Right cardiac atrium (tissue), 5 donors: ENCODE results near the gene B4GALNT4. TPM values are rescaled to one million over a fixed set of nuclear protein-coding genes. Genes with fewer than 3 reads are reported as not detected.
"Not testable (repeated sequence)": the region's sequence is repeated elsewhere in the genome, so short reads cannot be mapped to it uniquely, and the experiment has no call there.

Experiments used
- ATAC-seq, 2 donors: fragments of 200-7000 bp; cut with Tn5 transposase; one replicate each; pipeline versions ENCODE4 v1.8.0 to v1.9.1; 2020; ENCODE audit warnings: moderate library complexity in 2 of 2, mild to moderate bottlenecking in 1 of 2
- DNase-seq, 3 donors: peaks; one replicate each; pipeline ENCODE4 v3.0.0-alpha.2; 2020
- H3K27ac ChIP-seq: one replicate; pipeline ENCODE4 v1.5.1; 2013; ENCODE audit warnings: mild to moderate bottlenecking, low read length, control low read depth, moderate library complexity
- H3K27me3 ChIP-seq: one replicate; pipeline ENCODE4 v1.6.1; 2013; ENCODE audit not compliant: control insufficient read depth, insufficient read depth
- H3K4me1 ChIP-seq: one replicate; pipeline ENCODE4 v1.6.1; 2013; ENCODE audit warnings: low read length; ENCODE audit not compliant: control insufficient read depth, insufficient read depth
- H3K4me3 ChIP-seq: one replicate; pipeline ENCODE4 v1.5.1; 2013; ENCODE audit warnings: low read length, control low read depth
- H3K9me3 ChIP-seq: one replicate; pipeline ENCODE4 v1.6.1; 2013; ENCODE audit warnings: low read length; ENCODE audit not compliant: control insufficient read depth
- WGBS: extraction: QIAGEN DNeasy Blood & Tissue Kit; methylation state at CpG from one replicate; pipeline ENCODE4 v1.1.7; 2013; 5-methylcytosine and 5-hydroxymethylcytosine counted together
- intact Hi-C, 4 donors: fragments of 100-400 bp; cut with DNase I; formaldehyde crosslinking; loops; one replicate each; pipeline versions ENCODE4 v1.11.0 to v1.14.0; 2022 to 2023
- polyA plus RNA-seq: library from polyadenylated mRNA; stranded (reverse); fragments of 200-250 nt; gene quantifications from one replicate; pipeline ENCODE4 v1.2.3, GENCODE V29; 2013
- total RNA-seq, 4 donors: library from RNA; stranded (reverse); fragmentation: NEBNext Ultra II Directional; extraction: Animal tissue kit (Norgen Biotek cat#: 25700); gene quantifications; one replicate each; pipeline ENCODE4 v1.2.1, GENCODE V29; 2021
- donor health status: healthy with polysubstance abuse.
- donor health status: DM: no; HTN: yes; CAD: no.
- donor health status: DM: no; HTN: no; CAD: no.
- donor health status: DM: no; HTN: yes; CAD: no; lungs with severe emphysema.
- donor health status: DM: yes; HTN: yes; CAD: no.

The B4GALNT4 gene
- total and polyA plus RNA-seq, 5 donors: 1.0 to 2.5 (median 1.4) TPM

- Histone ChIP-seq H3K9me3 (no peaks in the 10 kb centered on the region), H3K27me3 (no peaks in the 10 kb centered on the region), H3K4me1 (peaks cover 2% of the 10 kb centered on the region), H3K4me3 (no peak overlapping the region), H3K27ac (peak overlapping the region; percentile 46)
- 84% methylated on average over 4 of the region's 4 CpGs for WGBS
- no peak for ATAC-seq
- intact Hi-C loops: no loop called here
- DNase-seq: peak in 2 of 3 donors; percentile 11 to 17
Measured at GRCh38 chr11:336659-337198, 32.6 kb upstream of the B4GALNT4 start.

- DNase-seq (peak in 2 of 3 donors; percentile 10 to 14), ATAC-seq (no peak)
- Histone ChIP-seq H3K4me1 (peaks cover 2% of the 10 kb centered on the region), H3K9me3 (no peaks in the 10 kb centered on the region), H3K27me3 (no peaks in the 10 kb centered on the region), H3K27ac (no peak overlapping the region), H3K4me3 (no peak overlapping the region)
- WGBS: 94% methylated on average over 6 of the region's 6 CpGs
- intact Hi-C loops: no loop called here
Measured at GRCh38 chr11:337711-338110, 31.6 kb upstream of the B4GALNT4 start.

- Histone ChIP-seq H3K4me3 (no peak overlapping the region), H3K9me3 (no peaks in the 10 kb centered on the region), H3K4me1 (peaks cover 2% of the 10 kb centered on the region), H3K27ac (no peak overlapping the region), H3K27me3 (no peaks in the 10 kb centered on the region)
- no peak for ATAC-seq
- no peak for DNase-seq
- WGBS: 97% methylated on average over 2 of the region's 2 CpGs
- intact Hi-C loops: no loop called here
Measured at GRCh38 chr11:339963-340362, 29.3 kb upstream of the B4GALNT4 start.

- Histone ChIP-seq H3K9me3 (no peaks in the 10 kb centered on the region), H3K4me3 (no peak overlapping the region), H3K4me1 (peaks cover 2% of the 10 kb centered on the region), H3K27ac (no peak overlapping the region), H3K27me3 (no peaks in the 10 kb centered on the region)
- DNase-seq: peak in 1 of 3 donors; percentile 4
- intact Hi-C loops: no loop called here
- no peak for ATAC-seq
- WGBS: 60% methylated on average over 5 of the region's 5 CpGs
Measured at GRCh38 chr11:340539-341512, 28.5 kb upstream of the B4GALNT4 start.

- intact Hi-C loops: no loop called here
- Histone ChIP-seq H3K27ac (peak overlapping the region; percentile 75), H3K4me1 (no peaks in the 10 kb centered on the region), H3K27me3 (no peaks in the 10 kb centered on the region), H3K9me3 (no peaks in the 10 kb centered on the region), H3K4me3 (no peak overlapping the region)
- WGBS: 63% methylated on average over 3 of the region's 3 CpGs
- DNase-seq: no peak
- peak in 1 of 2 donors; percentile 69 for ATAC-seq
Measured at GRCh38 chr11:342328-342727, 27.0 kb upstream of the B4GALNT4 start.

- Histone ChIP-seq H3K9me3 (no peaks in the 10 kb centered on the region), H3K4me3 (no peak overlapping the region), H3K27ac (no peak overlapping the region), H3K27me3 (no peaks in the 10 kb centered on the region), H3K4me1 (no peaks in the 10 kb centered on the region)
- intact Hi-C loops: no loop called here
- 89% methylated on average over 11 of the region's 11 CpGs for WGBS
- no peak for ATAC-seq
- DNase-seq: no peak
Measured at GRCh38 chr11:344836-345578, 24.3 kb upstream of the B4GALNT4 start.

- H3K27ac ChIP-seq: no peak overlapping the region
- H3K4me1 ChIP-seq: no peaks in the 10 kb centered on the region
- 83% methylated on average over 3 of the region's 3 CpGs for WGBS
- H3K4me3 ChIP-seq: no peak overlapping the region
- ATAC-seq (no peak), DNase-seq (peak in 1 of 3 donors; percentile 16)
- no peaks in the 10 kb centered on the region for H3K27me3 ChIP-seq
- intact Hi-C loops: no loop called here
- H3K9me3 ChIP-seq: no peaks in the 10 kb centered on the region
Measured at GRCh38 chr11:346529-346928, 22.8 kb upstream of the B4GALNT4 start.

- ATAC-seq, H3K27ac ChIP-seq, H3K9me3 ChIP-seq, intact Hi-C loops, H3K4me1 ChIP-seq, H3K4me3 ChIP-seq, H3K27me3 ChIP-seq: not testable (repeated sequence)
- DNase-seq: peak in 1 of 3 donors; percentile 11
- 89% methylated on average over 8 of the region's 8 CpGs for WGBS
Measured at GRCh38 chr11:349270-349954, 19.9 kb upstream of the B4GALNT4 start.

GRCh38 chr11:350033-350722 lies 19.1 kb upstream of the B4GALNT4 start:
- H3K27ac ChIP-seq, H3K9me3 ChIP-seq, H3K27me3 ChIP-seq, H3K4me1 ChIP-seq, ATAC-seq, H3K4me3 ChIP-seq: not testable (repeated sequence)
- intact Hi-C loops: loop anchor here in 1 of 4 donors (10.0 kb wide), 1 partner anchor 45 kb away; the partner anchor contains the start of gene IFITM2
- DNase-seq: peak in 1 of 3 donors; percentile 4
- WGBS: 71% methylated on average over 16 of the region's 16 CpGs

GRCh38 chr11:350723-351255 lies 18.5 kb upstream of the B4GALNT4 start:
- DNase-seq: peak in 2 of 3 donors; percentile 21 to 53

More at GRCh38 chr11:350723-351255, 18.5 kb upstream of the B4GALNT4 start:
- H3K4me3 ChIP-seq: no peak overlapping the region
- intact Hi-C loops: loop anchor here in 1 of 4 donors (10.0 kb wide), 1 partner anchor 46 kb away; the partner anchor contains the start of gene IFITM2
- WGBS: 75% methylated on average over 18 of the region's 18 CpGs
- H3K27me3 ChIP-seq: no peaks in the 10 kb centered on the region
- peaks cover 3% of the 10 kb centered on the region for H3K4me1 ChIP-seq
- no peak overlapping the region for H3K27ac ChIP-seq
- H3K9me3 ChIP-seq: no peaks in the 10 kb centered on the region
- no peak for ATAC-seq
